Nephron progenitor cell (in vitro differentiated cells): ENCODE results near the gene ACACA.

Source experiments
- DNase-seq: peaks from one replicate; pipeline ENCODE4 v3.0.0; 2021
- H3K27ac Mint-ChIP-seq: 2 replicates; pipeline ENCODE4 v1.8.0; 2021; ENCODE audit warnings: mild to moderate bottlenecking, moderate library complexity, mixed read lengths
- H3K27me3 Mint-ChIP-seq: 2 replicates; pipeline ENCODE4 v1.8.0; 2021; ENCODE audit warnings: mild to moderate bottlenecking, low read depth, mixed read lengths; ENCODE audit not compliant: poor library complexity
- H3K36me3 Mint-ChIP-seq: 2 replicates; pipeline ENCODE4 v1.8.0; 2021; ENCODE audit warnings: low read depth, mixed read lengths
- H3K4me1 Mint-ChIP-seq: 2 replicates; pipeline ENCODE4 v1.8.0; 2021; ENCODE audit warnings: mixed read lengths
- H3K4me3 Mint-ChIP-seq: 2 replicates; pipeline ENCODE4 v1.8.0; 2021; ENCODE audit warnings: mild to moderate bottlenecking, moderate library complexity, mixed read lengths
- H3K9me3 Mint-ChIP-seq: 2 replicates; pipeline ENCODE4 v1.8.0; 2021; ENCODE audit warnings: mild to moderate bottlenecking, moderate library complexity, mixed read lengths
- CTCF ChIP-seq: fragments of 200-600 bp; sonication (generic); IDR thresholded peaks from 2 replicates; pipeline ENCODE4 v1.5.0; 2021; ENCODE audit warnings: antibody characterized with exemption

The ACACA gene

GRCh38 chr17:37389160-37389559, 17.5 kb downstream of the ACACA start:
- no peak overlapping the region for H3K4me3 Mint-ChIP-seq
- no peaks in the 10 kb centered on the region for H3K36me3 Mint-ChIP-seq
- H3K27me3 Mint-ChIP-seq: no peaks in the 10 kb centered on the region
- TF ChIP-seq CTCF: no peak
- no peak overlapping the region for H3K27ac Mint-ChIP-seq
- no peaks in the 10 kb centered on the region for H3K9me3 Mint-ChIP-seq
- H3K4me1 Mint-ChIP-seq: peaks cover 8% of the 10 kb centered on the region
- no peak for DNase-seq

GRCh38 chr17:37388266-37388665, 18.4 kb downstream of the ACACA start:
- Mint-ChIP-seq H3K36me3 (no peaks in the 10 kb centered on the region), H3K27ac (no peak overlapping the region), H3K4me3 (no peak overlapping the region), H3K9me3 (no peaks in the 10 kb centered on the region), H3K27me3 (no peaks in the 10 kb centered on the region), H3K4me1 (peaks cover 8% of the 10 kb centered on the region)
- TF ChIP-seq CTCF: no peak
- no peak for DNase-seq

DNA sequence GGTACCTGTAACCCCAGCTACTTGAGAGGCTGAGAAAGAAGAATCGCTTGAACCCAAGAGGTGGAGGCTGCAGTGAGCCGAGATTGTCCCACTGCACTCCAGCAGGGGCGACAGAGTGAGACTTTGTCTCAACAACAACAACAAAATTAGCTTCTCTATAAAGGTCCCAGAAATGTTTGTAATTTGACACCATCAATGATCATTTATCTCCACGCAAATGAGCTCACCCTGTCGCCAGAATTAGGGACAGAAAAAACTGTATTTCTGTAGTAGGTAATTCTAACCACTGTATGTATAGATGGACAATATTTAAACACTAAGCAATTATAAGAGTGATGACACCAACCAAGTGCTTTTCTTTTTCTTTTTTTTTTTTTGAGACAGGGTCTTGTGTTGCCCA, 20.2 kb downstream of the ACACA start:
- Mint-ChIP-seq H3K27ac (no peak overlapping the region), H3K36me3 (peaks cover 11% of the 10 kb centered on the region), H3K9me3 (peaks cover 7% of the 10 kb centered on the region), H3K4me3 (no peak overlapping the region), H3K27me3 (no peaks in the 10 kb centered on the region), H3K4me1 (no peaks in the 10 kb centered on the region)
- no peak for DNase-seq
- no peak for TF ChIP-seq CTCF

DNA sequence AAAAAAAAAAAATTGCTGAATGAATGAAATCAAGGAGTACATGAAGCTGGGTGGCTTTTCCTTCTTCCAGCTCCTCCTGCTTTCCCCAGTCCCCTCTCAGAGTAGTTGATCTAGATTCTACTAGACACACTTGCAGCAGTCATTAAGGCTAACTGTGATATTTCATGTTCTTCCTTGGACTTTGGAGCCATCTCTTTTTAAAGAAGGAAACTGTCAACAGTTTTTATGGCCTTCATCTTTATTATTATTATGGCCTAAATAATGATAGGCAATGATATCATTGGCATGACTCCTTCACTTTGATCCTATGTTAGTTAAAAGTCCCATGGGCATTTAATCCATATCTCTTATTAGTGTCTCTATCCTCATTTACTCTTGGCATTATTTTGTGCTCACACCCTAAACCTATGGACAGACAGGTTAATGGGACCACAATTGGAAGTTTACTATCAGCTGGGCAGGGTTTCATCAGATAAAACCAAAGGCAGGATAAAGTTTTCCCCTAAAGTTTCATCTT, 21.1 kb downstream of the ACACA start:
- Mint-ChIP-seq H3K4me3 (no peak overlapping the region), H3K9me3 (peaks cover 13% of the 10 kb centered on the region), H3K36me3 (peaks cover 18% of the 10 kb centered on the region), H3K4me1 (no peaks in the 10 kb centered on the region), H3K27me3 (no peaks in the 10 kb centered on the region), H3K27ac (no peak overlapping the region)
- no peak for TF ChIP-seq CTCF
- DNase-seq: no peak

- H3K27me3 Mint-ChIP-seq: no peaks in the 10 kb centered on the region
- H3K27ac Mint-ChIP-seq: no peak overlapping the region
- no peak overlapping the region for H3K4me3 Mint-ChIP-seq
- H3K4me1 Mint-ChIP-seq: no peaks in the 10 kb centered on the region
- TF ChIP-seq CTCF: no peak
- H3K9me3 Mint-ChIP-seq: peaks cover 13% of the 10 kb centered on the region
- peaks cover 18% of the 10 kb centered on the region for H3K36me3 Mint-ChIP-seq
- DNase-seq: no peak
These were observed 22.0 kb downstream of the ACACA start for GRCh38 chr17:37384560-37385149.

DNA sequence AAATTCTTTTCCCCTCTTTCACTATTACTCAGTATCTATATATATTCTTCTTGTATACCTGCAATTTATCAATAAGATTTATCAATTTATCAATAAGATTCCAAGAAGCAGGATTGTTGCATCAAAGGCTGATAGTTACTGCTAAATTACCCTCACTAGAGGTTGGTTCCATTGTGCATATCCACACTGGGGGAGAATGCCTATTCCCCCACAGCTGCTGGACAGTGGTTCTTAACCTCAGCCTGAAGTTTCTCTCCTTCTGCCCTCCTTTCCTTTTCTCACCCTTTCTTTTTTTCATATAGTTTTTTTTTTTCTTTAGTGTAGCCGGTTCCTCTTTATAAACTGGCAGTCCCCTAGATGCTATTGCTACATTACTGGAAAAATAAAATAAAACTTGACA, 24.6 kb downstream of the ACACA start:
- Mint-ChIP-seq H3K9me3 (peaks cover 18% of the 10 kb centered on the region), H3K27me3 (no peaks in the 10 kb centered on the region), H3K36me3 (peaks cover 22% of the 10 kb centered on the region), H3K27ac (no peak overlapping the region), H3K4me1 (no peaks in the 10 kb centered on the region), H3K4me3 (no peak overlapping the region)
- no peak for DNase-seq
- no peak for TF ChIP-seq CTCF
